ENCODE results near the gene RRM2. TPM values are rescaled to one million over a fixed set of nuclear protein-coding genes. Genes with fewer than 3 reads are reported as not detected.
A peak's percentile ranks its signal among the peaks of the same experiment; 100 is the strongest.

RRM2 gene
- total RNA-seq, 1 experiment from 2014 or later: 187 TPM

DNA sequence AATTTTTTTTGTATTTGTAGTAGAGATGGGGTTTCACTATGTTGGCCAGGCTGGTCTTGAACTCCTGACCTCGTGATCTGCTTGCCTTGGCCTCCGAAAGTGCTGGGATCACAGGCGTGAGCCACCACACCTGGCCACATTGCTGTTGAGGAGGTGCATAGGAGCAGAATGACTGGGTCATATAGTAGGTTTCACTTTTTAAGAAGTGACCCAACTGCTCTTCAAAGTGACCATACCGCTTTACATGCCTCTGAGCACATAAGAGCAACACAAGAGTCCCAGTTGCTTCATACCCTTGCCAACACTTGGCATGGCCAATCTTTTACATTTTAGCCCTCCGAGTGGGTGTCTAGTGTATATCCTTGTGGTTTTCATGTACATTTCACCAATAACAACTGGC lies 28.9 kb downstream of the RRM2 start:
- DNase-seq (ENCODE audit: low read depth): no peak

DNA sequence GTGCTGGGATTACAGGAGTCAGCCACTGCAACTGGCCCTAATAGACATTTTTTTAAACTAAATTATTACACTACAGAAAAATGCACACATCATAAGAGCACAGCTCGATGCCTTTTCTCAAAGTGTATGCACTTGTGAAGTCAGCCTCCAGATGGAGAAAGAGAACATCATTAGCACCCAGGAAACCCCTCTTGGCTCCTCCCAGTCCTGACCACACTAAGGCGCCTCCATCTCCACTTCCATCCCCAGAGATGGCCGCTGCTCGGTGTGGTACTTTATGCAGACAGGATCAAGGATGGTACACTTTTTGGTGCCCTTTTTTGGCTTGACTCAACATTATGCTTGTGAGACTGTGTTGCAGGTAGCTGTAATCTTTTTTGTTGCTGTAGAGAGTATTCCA lies 34.8 kb downstream of the RRM2 start:
- peak; percentile 21 for DNase-seq (ENCODE audit: low read depth)

DNA sequence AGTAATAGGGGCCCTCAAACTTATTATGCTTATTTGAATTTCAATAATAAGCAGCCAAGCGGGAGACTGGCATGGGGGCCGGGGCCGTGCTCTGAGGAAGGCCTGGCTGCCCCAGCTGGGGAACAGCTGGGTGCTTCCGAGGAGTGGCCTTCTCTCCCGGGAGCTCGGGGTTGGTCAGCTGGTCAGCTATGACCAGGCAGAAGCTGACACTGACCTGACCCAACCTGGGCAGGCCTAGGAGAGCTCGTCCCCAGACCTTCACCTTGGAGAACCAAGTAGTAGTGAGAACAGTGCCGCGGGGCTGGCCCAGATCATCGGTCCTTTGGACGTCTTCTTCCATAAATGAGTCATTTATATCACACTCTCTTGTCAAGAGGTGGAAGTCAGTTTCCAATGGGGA lies 36.1 kb downstream of the RRM2 start:
- DNase-seq (ENCODE audit: low read depth): no peak

DNA sequence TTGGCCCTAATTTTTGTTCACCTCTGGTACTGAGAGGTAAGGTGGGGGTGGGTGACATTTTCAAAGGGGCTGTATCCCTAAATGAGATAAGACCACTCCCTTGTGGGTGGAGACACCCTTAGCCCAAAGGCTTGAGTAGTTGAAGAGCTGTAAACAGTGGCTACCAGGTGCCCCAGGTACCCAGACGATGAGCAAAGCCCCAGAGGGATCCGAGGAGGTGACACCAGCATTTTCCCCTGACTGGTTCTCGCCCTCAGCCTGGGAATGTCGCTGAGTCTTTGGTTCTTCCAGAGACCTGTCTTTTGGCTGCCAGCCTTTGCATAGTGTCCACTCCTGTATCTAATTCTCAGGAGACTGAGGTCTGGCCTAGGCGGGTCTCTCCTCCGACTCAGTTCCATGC lies 36.5 kb downstream of the RRM2 start:
- no peak for DNase-seq (ENCODE audit: low read depth)

DNA sequence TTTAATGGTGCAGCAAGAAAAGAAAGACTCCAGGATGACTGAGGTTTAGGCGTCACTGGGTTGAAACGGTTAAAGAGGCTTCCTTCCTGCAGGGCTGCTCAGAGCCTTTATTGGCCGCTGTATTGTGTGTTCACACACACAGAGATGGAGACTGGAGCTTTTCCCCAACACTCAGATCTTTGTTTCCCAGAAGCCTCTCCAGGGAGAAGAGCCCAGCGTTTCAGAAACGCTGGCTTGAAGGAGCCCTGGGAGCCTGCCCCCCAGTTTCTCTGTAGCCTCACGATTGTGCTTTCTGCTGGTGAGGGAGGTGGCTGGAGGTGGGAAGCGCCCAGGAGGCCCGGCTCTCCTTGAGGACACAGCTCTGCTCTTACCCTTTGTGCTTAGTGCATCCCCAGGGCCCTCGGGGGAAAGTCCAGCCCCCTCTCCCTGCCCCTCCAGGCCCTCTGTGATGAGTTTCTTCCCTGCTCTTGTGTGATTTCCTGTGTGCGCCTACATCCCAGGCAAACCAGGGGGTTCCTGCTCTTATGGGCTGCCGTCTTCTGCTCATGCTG lies 37.1 kb downstream of the RRM2 start:
- DNase-seq (ENCODE audit: low read depth): no peak

DNA sequence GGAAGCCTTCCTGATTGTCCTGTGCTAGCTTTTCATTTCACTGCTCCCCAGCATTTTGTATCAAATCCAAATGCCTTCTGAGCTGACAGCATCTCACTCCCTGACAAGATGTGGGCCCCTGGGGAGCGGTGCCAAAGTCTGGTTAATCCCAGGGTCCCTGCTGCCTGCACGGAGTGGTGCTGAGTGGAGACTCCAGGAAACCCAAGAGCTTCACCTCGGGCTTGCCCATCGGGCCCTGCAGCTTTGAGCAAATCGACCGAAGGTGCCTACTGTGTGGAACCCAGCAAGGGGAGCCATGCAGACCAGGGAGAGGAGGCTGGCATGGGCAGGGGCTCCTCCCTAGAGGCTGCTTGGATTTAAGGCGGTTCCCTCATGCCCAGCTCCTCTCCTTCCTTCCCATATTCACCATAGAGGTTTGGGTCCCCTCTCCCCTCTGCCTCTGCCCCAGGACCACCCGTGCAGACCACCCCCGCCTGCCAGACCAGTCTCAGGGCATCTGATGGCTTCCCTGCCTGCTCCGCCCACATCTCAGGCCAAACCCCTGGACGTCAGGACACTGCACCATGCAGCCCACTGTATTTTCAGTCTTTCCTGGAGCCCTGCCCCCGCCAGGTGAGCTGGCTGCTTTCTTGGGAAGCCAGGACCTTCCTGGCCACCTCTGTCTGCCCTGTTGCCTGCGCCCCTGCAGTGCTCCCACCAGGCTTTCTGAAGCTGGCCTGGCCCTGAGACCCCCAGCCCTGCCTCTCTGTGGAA lies 37.8 kb downstream of the RRM2 start:
- DNase-seq (ENCODE audit: low read depth): no peak

DNA sequence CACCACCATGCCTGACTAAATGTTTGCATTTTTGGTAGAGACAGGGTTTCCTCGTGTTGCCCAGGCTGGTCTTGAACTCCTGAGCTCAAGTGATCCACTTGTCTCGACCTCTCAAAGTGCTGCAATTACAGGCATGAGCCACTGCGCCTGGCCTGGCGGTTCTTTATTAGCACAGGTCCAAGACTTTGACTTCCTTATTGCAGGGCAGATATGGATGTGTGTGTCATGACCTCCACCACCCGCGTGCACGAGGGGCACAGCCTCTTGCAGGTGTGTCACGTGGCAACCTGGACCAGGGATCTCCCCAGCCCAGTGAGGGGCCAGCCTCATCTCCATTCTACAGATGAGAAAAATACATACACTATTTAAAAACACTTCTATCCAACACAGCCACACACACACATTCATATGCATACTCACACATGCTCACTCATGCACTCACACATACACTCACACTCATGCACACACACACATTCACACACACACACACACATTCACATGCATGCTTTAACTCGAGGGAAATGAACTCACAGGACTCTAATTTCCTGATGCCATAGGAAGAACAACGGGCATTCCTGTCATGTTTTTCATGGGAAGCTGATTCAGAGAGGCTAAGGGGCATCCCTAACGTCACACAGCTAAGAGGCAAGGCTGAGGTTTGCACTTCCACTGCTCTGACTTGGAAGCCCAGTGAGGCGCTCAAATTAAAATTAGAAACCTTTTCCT lies 38.8 kb downstream of the RRM2 start:
- no peak for DNase-seq (ENCODE audit: low read depth)

DNA sequence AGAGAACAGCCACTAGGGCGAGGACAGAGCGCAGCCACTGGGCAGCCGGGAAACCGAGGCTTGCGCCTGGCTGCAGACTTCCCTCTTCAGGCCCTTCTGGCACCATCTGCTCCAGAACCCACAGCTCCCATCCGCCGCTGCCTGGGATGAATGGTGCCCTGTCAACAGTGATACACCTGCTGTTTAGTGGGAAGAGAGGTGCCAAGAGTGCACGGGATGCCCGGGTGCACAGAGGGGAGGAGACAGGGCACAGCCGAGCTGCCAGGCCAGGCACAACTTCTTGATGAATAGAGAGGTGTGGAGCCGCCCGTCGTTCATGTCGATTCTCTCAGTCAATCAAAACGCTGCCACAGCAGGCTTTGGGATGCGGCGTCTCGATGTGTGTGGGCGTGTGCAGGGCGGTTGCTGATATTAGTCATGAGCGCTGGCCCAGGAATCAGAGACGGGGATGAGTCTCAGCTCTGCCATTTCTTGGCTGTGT lies 39.5 kb downstream of the RRM2 start:
- DNase-seq (ENCODE audit: low read depth): no peak

DNA sequence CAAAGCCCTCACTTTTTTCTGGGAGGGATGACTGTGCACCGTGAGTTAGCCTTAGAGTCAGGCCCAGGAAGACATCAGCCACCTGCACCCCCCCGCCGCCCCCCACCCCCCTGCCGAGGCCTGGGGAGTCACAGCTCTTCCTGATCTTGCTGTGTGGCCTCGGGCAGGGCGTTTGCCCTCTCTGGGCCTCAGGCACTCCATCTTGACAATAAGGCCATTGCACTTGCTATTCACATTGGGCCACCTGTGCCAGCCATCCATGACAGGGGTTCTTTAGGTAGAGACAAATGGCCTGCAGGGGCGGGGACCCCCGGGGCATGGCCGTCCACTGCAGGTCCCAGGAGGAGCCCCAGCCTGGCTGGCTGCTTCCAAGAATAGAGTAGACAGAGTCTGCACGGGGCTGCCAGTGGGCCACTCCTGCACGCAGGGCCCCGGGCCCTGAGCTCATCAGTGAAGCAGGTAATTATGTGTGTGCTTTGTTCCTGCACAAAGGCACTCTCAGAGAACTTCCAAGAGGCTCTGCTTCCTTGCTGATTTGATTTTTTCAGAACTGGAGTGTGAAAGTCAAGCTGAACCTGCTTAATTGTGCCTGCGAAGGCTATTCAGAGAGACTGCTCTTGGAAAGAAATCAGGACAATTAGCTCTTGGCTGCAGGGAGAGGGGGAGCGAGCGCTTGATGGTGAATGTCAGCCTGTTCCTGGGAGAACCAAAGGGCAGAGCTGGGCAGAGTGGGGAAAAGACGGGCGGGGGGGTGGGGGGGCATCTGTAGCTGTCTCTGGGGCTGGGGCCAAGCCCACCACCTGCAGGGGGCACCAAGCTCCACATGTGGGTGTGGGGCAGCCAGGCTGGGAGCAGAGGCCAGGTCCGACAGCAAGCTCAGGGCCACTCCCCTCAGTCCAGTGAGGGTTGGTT lies 40.3 kb downstream of the RRM2 start:
- DNase-seq (ENCODE audit: low read depth): no peak

DNA sequence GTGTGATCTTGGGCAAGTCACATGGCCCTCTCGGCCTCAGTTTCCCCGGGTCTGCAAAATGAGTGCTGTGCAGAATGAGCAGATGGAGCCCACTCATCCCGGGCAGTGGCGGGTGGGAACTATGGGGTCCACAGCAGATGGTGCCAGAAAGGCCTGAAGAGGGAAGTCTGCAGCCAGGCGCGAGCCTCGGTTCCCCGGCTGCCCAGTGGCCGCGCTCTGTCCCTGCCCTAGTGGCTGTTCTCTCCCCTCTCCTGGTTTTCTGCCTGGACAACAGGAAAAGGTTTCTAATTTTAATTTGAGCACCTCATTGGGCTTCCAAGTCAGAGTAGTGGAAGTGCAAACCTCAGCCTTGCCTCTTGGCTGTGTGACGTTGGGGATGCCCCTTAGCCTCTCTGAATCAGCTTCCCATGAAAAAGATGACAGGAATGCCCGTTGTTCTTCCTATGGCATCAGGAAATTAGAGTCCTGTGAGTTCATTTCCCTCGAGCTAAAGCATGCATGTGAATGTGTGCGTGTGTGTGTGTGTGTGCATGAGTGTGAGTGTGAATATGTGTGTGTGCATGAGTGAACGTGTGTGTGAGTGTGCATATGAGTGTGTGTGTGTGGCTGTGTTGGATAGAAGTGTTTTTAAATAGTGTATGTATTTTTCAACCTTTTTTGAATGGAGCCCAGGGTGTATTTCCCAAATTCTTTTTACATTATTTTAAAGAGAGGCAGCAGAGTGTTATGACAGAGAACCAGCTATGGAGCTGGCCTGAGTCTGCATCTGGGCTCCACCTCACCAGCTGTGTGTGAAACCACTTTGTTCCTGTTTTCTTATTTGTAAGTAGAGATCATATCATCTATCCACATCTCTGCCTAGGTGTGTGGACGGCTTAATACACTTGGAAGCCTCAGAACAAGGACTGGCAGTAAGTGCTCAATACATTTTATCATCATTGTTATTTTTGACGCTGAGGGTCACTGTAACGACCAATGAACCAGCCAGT lies 41.3 kb downstream of the RRM2 start:
- DNase-seq (ENCODE audit: low read depth): no peak

DNA sequence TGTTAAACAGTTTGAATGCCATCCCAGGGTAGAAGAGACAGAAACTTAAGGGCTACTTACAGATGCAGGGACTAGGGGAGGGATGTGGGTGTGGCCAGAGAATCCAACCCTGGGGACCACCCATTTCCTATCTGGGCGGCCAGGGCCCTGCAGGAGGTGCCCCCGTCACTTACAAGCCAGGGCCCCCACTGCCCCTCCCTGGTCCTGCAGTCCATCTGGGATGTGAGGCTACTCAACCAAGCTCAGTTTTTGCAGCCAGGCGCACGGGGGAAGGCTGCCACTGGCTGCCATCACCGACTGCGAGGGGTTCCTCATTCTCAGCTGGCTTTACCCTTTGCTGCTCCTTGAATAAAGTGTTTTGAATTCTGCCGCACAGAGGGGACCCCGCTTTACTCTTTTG lies 42.1 kb downstream of the RRM2 start:
- DNase-seq (ENCODE audit: low read depth): no peak

DNA sequence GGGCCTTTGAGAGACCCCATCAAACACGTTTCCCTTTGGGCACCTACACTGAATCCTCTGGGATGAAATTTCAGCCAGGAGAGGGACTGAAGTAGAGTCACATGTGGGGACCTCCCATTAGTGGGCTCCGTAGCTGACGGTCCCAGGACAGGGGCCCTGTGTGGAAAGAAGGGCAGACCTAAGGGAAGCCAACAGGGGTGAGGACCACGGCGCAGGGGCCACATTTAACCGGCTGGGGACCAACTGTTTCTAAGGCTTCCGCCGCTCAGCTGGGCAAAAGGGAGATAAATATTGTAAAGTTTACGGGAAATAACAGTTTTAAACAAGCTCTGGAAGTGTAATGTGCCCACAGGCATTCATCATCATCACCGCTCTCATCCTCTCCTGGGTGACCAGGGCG lies 42.7 kb downstream of the RRM2 start:
- no peak for DNase-seq (ENCODE audit: low read depth)

DNA sequence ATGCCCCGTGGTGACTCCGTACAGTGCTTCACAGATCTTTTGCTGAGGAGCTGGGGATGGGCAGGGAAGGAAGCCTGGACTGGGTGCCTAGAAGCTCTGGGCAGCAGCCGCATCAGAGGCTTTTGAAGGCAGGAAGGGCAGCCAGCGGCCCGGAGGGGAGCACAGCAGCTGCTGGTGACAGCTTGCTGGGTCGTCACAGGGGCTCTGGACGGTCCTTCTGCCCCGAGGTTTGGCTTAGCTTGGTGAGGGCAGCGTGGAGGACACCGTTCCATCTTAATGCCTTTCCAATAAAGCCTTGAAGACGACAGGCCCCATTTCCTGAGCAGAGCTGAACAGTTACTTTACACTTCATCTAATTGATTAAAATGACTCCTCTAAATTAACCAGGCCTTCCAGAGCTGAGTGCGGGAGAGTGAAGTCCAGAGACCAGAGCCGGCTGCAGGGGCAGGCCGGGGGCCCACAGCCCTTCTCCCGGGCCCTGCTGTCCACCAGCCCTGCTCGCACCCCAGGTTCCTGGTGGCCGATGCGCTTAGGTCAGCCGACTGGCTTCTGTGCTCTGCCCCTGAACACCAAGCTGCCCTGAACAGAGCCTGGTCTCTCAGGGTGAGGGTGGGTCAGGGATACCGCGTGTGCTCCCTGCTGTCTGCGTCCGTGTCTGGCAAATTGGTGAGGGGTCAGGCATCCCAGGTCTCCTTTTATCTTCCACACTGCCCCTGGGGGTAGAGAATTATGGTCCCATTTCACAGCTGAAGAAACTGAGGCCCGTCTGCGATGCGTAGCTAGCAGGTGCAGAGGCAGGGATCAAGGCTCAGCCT lies 43.5 kb downstream of the RRM2 start:
- DNase-seq (ENCODE audit: low read depth): no peak

DNA sequence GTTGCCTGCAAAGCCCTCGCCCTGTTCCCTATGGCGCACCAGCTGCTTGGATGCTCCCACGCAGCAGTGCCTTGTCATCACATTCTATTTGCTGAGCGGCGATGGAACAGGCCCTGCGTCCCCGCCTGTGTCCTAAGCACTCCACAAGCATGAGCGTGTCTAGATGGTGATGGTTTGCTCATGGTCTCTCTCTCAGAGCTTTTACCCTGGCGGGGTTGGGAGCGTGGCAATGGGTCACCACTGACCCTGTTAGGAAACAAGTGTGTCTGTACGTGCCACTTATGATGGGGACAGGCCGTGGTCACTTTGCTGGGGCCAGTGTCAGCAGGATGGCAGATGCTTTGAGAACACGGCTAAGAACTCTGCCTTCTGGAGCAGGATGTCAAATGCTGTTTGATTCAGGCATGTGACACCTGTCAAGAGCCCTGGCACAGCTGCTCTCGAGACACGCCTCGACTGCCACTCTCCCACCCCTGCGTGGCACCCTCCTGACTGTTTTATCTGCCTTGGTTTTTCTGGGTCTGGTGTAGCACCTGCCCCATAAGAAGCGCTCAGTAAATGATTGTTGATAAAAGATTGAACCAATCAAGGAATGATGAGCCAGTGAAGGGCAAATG lies 44.2 kb downstream of the RRM2 start:
- DNase-seq (ENCODE audit: low read depth): no peak

DNA sequence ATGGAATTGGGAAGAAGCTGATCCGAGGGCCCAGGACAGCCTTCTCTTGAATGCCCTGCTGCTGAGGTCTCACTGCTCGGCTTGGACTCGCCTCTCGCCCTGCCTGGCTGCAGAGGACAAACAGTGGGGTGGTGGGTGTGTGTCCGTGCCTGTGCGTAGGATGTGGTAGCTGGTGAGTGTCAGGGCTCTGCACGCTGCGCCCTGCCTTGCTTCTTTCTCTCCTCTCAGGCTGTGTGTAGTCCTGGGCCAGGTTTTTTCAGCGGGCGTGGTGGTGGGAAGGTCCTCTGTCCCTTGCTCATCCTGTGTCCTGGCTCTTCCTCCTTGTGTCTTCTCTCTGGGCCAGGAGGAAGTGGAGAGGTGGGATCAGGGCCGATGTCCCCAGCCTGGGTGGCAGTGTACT lies 44.8 kb downstream of the RRM2 start:
- DNase-seq (ENCODE audit: low read depth): no peak

DNA sequence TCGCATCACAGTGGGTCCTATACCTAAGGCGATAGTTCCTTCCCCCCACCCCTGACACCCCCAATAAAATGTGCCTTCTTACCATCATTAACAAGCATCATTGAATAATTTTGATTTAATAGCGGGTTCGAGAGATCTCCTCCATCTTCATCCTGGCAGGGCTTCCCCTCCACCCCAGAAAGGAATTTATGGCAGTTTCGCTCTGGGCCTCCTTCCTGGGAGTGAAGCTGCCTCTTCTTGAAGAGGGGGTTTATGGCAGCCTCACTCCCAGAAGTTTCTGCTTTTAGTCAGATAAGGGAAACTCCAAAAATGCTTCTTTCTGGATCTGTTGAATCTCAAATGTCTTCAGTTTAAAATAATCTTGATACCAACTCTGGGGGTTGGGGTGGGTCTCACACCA lies 45.7 kb downstream of the RRM2 start:
- DNase-seq (ENCODE audit: low read depth): no peak

DNA sequence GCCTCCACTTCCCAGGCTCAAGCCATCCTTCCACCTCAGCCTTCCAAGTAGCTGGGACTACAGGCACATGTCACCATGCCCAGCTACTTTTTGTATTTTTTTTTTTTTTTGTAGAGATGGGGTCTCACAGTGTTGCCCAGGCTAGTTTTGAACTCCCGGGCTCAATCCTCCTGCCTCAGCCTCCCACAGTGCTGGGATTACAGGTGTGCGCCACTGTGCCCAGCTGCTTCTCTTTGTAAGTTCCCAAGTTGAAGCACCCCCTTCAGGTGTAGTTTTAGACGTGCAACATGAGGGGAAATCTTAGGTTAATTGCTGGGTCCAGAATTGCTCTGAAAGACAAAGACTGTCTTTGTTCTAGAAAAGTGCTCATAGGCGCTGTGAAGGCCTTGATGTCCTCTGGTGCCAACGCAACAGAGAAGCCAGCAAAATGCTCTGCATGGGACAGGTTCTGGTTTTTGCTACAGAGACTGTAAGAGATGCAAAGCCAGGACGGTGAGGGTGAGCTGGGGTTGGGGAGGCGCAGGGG lies 46.6 kb downstream of the RRM2 start:
- DNase-seq (ENCODE audit: low read depth): no peak

DNA sequence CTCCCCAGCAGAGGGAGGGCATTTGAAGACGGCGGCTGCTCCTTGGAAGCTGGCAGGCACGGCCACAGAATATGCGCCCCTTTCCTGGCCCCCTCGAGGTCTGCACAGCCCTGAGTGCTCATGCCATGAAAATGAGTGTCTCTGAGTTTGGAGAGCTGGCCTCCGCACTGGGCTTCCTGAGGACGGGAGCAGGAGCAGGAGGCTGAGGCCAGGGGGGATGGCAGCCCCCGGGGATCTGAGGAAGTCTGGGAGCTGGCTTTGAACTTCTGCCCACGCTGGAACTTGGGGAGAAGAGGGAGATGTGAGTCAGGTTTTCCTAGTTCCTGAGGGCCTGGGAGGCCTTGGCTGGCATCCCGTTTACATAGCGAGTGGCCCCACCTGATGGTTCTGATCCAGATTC lies 47.0 kb downstream of the RRM2 start:
- DNase-seq (ENCODE audit: low read depth): no peak

DNA sequence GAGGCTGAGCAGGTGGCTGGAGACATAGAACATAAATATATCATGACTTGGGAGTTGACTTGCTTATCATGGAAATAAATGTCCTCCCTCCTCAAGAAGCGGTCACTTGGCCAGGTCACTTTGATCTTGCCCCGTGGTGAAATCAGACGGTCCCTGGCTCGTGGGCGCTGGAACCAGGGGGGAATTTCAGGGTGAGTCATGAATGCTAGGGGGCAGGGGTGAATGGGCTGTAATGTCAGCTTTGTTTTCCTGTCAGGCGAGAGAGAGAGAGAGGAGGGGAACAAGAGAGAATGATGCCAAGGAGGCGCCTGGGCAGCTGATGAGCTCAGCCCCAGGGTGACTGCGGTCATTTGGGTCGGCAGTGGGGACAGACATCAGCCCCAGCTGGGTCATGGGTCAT lies 47.7 kb downstream of the RRM2 start:
- peak; percentile 36 for DNase-seq (ENCODE audit: low read depth)

Data from LHCN-M2 (cell line).